ENCODE data around the gene ITPR1.

Gene ITPR1

DNA sequence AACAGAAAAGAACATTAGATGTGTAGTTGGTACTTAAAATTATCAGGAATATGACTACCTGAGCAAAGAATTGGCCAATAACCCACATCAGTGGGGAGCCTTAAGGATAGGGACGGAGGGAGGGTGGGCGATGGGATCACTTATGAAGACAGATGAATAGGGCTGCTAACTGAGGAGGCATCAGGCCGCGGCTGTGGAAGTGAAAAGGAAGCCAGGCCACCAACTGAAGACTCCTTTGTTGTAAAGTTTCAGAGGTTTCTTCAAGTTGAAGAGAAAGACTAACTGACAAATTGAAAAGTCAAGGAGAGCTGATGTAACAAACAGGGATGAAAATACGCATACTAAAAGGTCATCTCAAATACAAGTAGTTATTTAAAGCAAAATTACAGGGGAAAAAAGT is 350.5 kb downstream of the ITPR1 start:
- H3K9me3 ChIP-seq (ENCODE audit: low read length) = no peaks in the 10 kb centered on the region
- no peak overlapping the region for H2AFZ ChIP-seq (ENCODE audit: low read length)
- H3F3A ChIP-seq (ENCODE audit: insufficient read depth, low read length) = no peaks in the 10 kb centered on the region
- H3K36me3 ChIP-seq (ENCODE audit: insufficient read depth, low read length) = no peaks in the 10 kb centered on the region
- H4K20me1 ChIP-seq (ENCODE audit: insufficient read depth, low read length) = no peaks in the 10 kb centered on the region
- H3K79me2 ChIP-seq (ENCODE audit: insufficient read depth, low read length) = no peaks in the 10 kb centered on the region
- no peak overlapping the region for H3K4me3 ChIP-seq (ENCODE audit: low read depth, low read length, poor library complexity, severe bottlenecking)
- H3K27ac ChIP-seq (ENCODE audit: low read depth, low read length, poor library complexity, severe bottlenecking) = no peak overlapping the region
- H3K9ac ChIP-seq (ENCODE audit: low read length) = no peak overlapping the region
- TF ChIP-seq CTCF (IDR thresholded peaks at IDR 0.05; ENCODE audit: low read length) (no peak), EZH2 (IDR thresholded peaks at IDR 0.05; ENCODE audit: borderline replicate concordance, low read length) (no peak)
- H3K4me1 ChIP-seq (ENCODE audit: insufficient read depth, low read length, severe bottlenecking) = no peaks in the 10 kb centered on the region
- no peaks in the 10 kb centered on the region for H3K9me2 ChIP-seq (ENCODE audit: low read depth, low read length)
- H3K4me2 ChIP-seq (ENCODE audit: low read length) = no peak overlapping the region
- no peaks in the 10 kb centered on the region for H3K27me3 ChIP-seq (ENCODE audit: insufficient read depth, low read length)

DNA sequence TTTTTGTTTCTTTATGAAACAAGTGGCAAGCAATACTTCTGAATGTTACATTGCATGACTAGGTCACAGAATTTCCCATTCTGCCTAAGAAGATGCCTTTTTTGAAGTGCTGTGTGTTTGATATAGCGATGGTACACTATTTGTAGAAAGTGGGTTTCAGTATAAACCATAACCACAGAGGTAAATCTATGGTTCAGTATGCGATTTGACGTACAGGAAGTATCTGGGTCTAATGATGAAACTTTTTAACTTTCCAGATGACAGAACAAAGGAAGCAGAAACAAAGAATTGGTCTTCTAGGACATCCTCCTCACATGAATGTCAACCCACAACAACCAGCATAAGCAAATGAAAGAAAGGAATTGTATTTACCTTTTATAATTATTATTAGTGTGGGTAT is 352.7 kb downstream of the ITPR1 start:
- H3K4me3 ChIP-seq (ENCODE audit: low read depth, low read length, poor library complexity, severe bottlenecking) = no peak overlapping the region
- no peaks in the 10 kb centered on the region for H3F3A ChIP-seq (ENCODE audit: insufficient read depth, low read length)
- H2AFZ ChIP-seq (ENCODE audit: low read length) = no peak overlapping the region
- no peaks in the 10 kb centered on the region for H3K79me2 ChIP-seq (ENCODE audit: insufficient read depth, low read length)
- no peaks in the 10 kb centered on the region for H4K20me1 ChIP-seq (ENCODE audit: insufficient read depth, low read length)
- no peak overlapping the region for H3K27ac ChIP-seq (ENCODE audit: low read depth, low read length, poor library complexity, severe bottlenecking)
- H3K36me3 ChIP-seq (ENCODE audit: insufficient read depth, low read length) = no peaks in the 10 kb centered on the region
- no peak overlapping the region for H3K9ac ChIP-seq (ENCODE audit: low read length)
- no peaks in the 10 kb centered on the region for H3K9me3 ChIP-seq (ENCODE audit: low read length)
- no peaks in the 10 kb centered on the region for H3K4me1 ChIP-seq (ENCODE audit: insufficient read depth, low read length, severe bottlenecking)
- TF ChIP-seq CTCF (IDR thresholded peaks at IDR 0.05; ENCODE audit: low read length) (no peak), EZH2 (IDR thresholded peaks at IDR 0.05; ENCODE audit: borderline replicate concordance, low read length) (no peak)
- no peaks in the 10 kb centered on the region for H3K9me2 ChIP-seq (ENCODE audit: low read depth, low read length)
- H3K4me2 ChIP-seq (ENCODE audit: low read length) = no peak overlapping the region
- H3K27me3 ChIP-seq (ENCODE audit: insufficient read depth, low read length) = no peaks in the 10 kb centered on the region

DNA sequence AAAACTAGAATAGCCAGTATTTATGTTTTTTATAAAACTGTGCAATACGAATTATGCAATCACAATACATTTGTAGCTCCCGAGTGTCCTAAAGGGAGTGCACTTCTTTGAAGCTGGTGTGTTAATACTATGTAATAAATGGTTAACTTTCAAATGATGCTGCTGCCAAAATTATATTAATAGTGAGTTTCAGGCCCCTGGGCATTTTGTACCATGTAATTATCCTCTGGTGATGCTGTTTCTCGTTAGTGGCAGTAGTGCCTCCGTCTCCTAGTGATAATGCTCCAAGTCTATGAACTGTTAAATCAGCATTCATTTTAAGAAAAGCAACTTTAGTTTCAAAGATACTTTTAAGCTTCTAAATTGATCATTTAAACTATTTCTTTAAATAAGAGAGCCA is 353.4 kb downstream of the ITPR1 start:
- no peak overlapping the region for H3K27ac ChIP-seq (ENCODE audit: low read depth, low read length, poor library complexity, severe bottlenecking)
- no peaks in the 10 kb centered on the region for H3K79me2 ChIP-seq (ENCODE audit: insufficient read depth, low read length)
- H3K4me2 ChIP-seq (ENCODE audit: low read length) = no peak overlapping the region
- TF ChIP-seq EZH2 (IDR thresholded peaks at IDR 0.05; ENCODE audit: borderline replicate concordance, low read length) (no peak), CTCF (IDR thresholded peaks at IDR 0.05; ENCODE audit: low read length) (no peak)
- no peaks in the 10 kb centered on the region for H3K9me3 ChIP-seq (ENCODE audit: low read length)
- H3F3A ChIP-seq (ENCODE audit: insufficient read depth, low read length) = no peaks in the 10 kb centered on the region
- no peaks in the 10 kb centered on the region for H4K20me1 ChIP-seq (ENCODE audit: insufficient read depth, low read length)
- no peaks in the 10 kb centered on the region for H3K9me2 ChIP-seq (ENCODE audit: low read depth, low read length)
- H3K27me3 ChIP-seq (ENCODE audit: insufficient read depth, low read length) = no peaks in the 10 kb centered on the region
- H3K36me3 ChIP-seq (ENCODE audit: insufficient read depth, low read length) = no peaks in the 10 kb centered on the region
- H3K9ac ChIP-seq (ENCODE audit: low read length) = no peak overlapping the region
- H3K4me3 ChIP-seq (ENCODE audit: low read depth, low read length, poor library complexity, severe bottlenecking) = no peak overlapping the region
- no peaks in the 10 kb centered on the region for H3K4me1 ChIP-seq (ENCODE audit: insufficient read depth, low read length, severe bottlenecking)
- H2AFZ ChIP-seq (ENCODE audit: low read length) = no peak overlapping the region
